ENCODE results near the gene ANKEF1.

- TF ChIP-seq CTCF (IDR thresholded peaks at IDR 0.05) = no peak
- no peak for TF ChIP-seq ZFX (IDR thresholded peaks at IDR 0.05; ENCODE audit: borderline replicate concordance)
Measured at GRCh38 chr20:10012464-10012863, 22.3 kb upstream of the ANKEF1 start.

All from 22Rv1 (cell line).